PC-3 (cell line): ENCODE measurements around the gene TBX10. TPM values are rescaled to one million over a fixed set of nuclear protein-coding genes. Genes with fewer than 3 reads are reported as not detected.

Source experiments
- ATAC-seq: fragments of 200-7000 bp; cut with Tn5 transposase; 2 replicates; pipeline ENCODE4 v1.9.1; 2020; ENCODE audit warnings: mild to moderate bottlenecking, moderate library complexity
- BruUV-seq: library from RNA; stranded (reverse); fragments of 400-500 nt; replicated peaks from 2 replicates; lab custom pipeline; 2021; lab: Mats Ljungman, UMichigan
- CTCF ChIA-PET: fragments of 300-600 bp; sonication (Branson Sonifier 250); formaldehyde crosslinking; loops from one replicate; lab custom pipeline; 2022; ENCODE audit warnings: antibody characterized with exemption; lab: Charles Lee
- POLR2A ChIA-PET: fragments of 300-600 bp; sonication (Branson Sonifier 250); formaldehyde crosslinking; loops from one replicate; lab custom pipeline; 2022; ENCODE audit warnings: antibody characterized with exemption; ENCODE audit not compliant: unreplicated experiment; lab: Charles Lee
- DNase-seq: peaks from one replicate; pipeline ENCODE4 v3.0.0-alpha.2; 2015
- H2AFZ ChIP-seq: fragments of 300-600 bp; sonication (generic); 2 replicates; pipeline ENCODE4 v1.6.0; 2016; ENCODE audit warnings: antibody characterized with exemption, low read length
- H3F3A ChIP-seq: fragments of 300-600 bp; sonication (generic); one replicate; pipeline ENCODE4 v1.6.0; 2017; ENCODE audit warnings: antibody characterized with exemption, low read length, control low read depth, mild to moderate bottlenecking; ENCODE audit not compliant: unreplicated experiment
- H3K27ac ChIP-seq: fragments of 300-600 bp; sonication (generic); 2 replicates; pipeline ENCODE4 v1.5.1; 2016; ENCODE audit warnings: mild to moderate bottlenecking, low read length
- H3K27me3 ChIP-seq: fragments of 300-600 bp; sonication (generic); 2 replicates; pipeline ENCODE4 v1.6.1; 2016; ENCODE audit warnings: low read length, mixed read lengths
- H3K36me3 ChIP-seq: fragments of 300-600 bp; sonication (generic); 2 replicates; pipeline ENCODE4 v1.6.1; 2016; ENCODE audit warnings: low read depth, mixed run types, low read length, mixed read lengths
- H3K4me1 ChIP-seq: fragments of 300-600 bp; sonication (generic); 2 replicates; pipeline ENCODE4 v1.5.1; 2016; ENCODE audit warnings: low read length; ENCODE audit not compliant: insufficient read depth
- H3K4me2 ChIP-seq: fragments of 300-600 bp; sonication (generic); 2 replicates; pipeline ENCODE4 v1.6.0; 2016; ENCODE audit warnings: low read length
- H3K4me3 ChIP-seq: fragments of 300-600 bp; sonication (generic); 2 replicates; pipeline ENCODE4 v1.5.1; 2016; ENCODE audit warnings: mild to moderate bottlenecking, low read length, mixed read lengths
- H3K79me2 ChIP-seq: fragments of 300-600 bp; sonication (generic); 2 replicates; pipeline ENCODE4 v1.6.1; 2017; ENCODE audit warnings: low read length, mixed read lengths
- H3K9ac ChIP-seq: fragments of 300-600 bp; sonication (generic); 2 replicates; pipeline ENCODE4 v1.6.0; 2016; ENCODE audit warnings: mild to moderate bottlenecking, low read length
- H3K9me2 ChIP-seq: fragments of 300-600 bp; sonication (generic); replicated peaks from 2 replicates; pipeline ENCODE4 v1.6.1; 2016; ENCODE audit warnings: mixed run types, low read length, mixed read lengths
- H3K9me3 ChIP-seq: fragments of 300-600 bp; sonication (generic); 2 replicates; pipeline ENCODE4 v1.6.1; 2016; ENCODE audit warnings: low read length, mixed read lengths
- H4K20me1 ChIP-seq: fragments of 300-600 bp; sonication (generic); 2 replicates; pipeline ENCODE4 v1.6.1; 2016; ENCODE audit warnings: low read length, mixed read lengths
- EZH2 ChIP-seq: fragments of 300-600 bp; sonication (generic); IDR thresholded peaks from one replicate; pipeline ENCODE4 v1.6.1; 2017; ENCODE audit warnings: antibody characterized with exemption, mild to moderate bottlenecking, low read length; ENCODE audit not compliant: unreplicated experiment
- EZH2phosphoT487 ChIP-seq: fragments of 300-600 bp; sonication (generic); IDR thresholded peaks from 2 replicates; pipeline ENCODE4 v1.6.1; 2018; ENCODE audit warnings: mild to moderate bottlenecking, antibody characterized with exemption, low read length, borderline replicate concordance
- intact Hi-C: fragments of 100-400 bp; cut with micrococcal nuclease; formaldehyde crosslinking; loops from 2 replicates; pipeline ENCODE4 v1.9.0; 2023
- total RNA-seq: library from RNA; depleted of rRNA; stranded (reverse); fragments of >200 nt; gene quantifications from 2 replicates; pipeline ENCODE4 v1.2.3, GENCODE V29; 2014
- TF ChIP-seq, protein P1 (sequence below): fragments of 300-600 bp; sonication (generic); conservative IDR thresholded peaks from 2 replicates; pipeline ENCODE4 v1.5.1; 2017; ENCODE audit warnings: antibody characterized with exemption, low read depth, mild to moderate bottlenecking, low read length

TBX10 gene
- total RNA-seq, 1 experiment from 2014 or later = not detected

DNA sequence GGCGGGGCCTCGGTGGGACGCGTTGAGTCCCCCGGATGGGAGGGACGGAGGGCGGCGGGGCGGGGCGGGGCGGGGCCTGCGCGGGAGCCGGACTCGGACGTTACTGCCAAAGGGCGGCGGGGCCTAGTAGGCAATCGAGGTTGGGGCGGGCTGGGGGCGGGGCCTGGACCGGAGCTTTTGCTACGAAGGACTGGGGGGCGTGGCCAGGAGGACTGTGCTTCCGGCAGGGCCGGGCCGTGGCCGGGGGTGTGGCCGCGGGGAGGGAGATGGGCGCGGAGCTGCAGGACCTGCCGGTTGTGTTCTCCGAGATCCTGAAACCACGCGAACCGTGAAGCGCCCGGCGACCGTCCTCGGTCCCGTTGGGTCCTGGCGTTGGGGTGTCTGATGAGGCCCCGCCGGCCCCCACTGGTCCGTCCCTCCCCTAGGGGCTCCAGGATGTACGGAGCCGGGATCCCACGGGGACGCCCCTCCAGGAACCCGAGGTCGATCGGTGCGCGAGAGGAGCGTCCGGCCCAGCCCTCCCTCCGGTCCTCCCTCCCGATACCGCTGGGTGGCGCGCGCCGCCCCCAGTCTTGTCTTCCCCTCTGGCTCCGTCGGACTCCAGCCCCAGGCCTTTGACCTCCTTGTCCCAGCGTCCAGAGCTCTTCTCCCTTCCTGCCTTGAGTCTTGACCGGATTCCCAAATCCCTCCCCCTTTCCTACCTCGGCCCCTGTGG is 9.2 kb downstream of the TBX10 start:
- no peaks in the 10 kb centered on the region for H3K79me2 ChIP-seq
- no peaks in the 10 kb centered on the region for H3K9me2 ChIP-seq
- intact Hi-C loops = loop anchor here (1.0 kb wide), 1 partner anchor 29 kb away; no protein-coding TSS in a partner anchor
- ChIA-PET CTCF (interaction anchor here (0.7 to 2.9 kb wide), 5 partner anchors 10 to 386 kb away, joined by 3 to 32 read pairs (median 4); no protein-coding TSS in a partner anchor), POLR2A (interaction anchor here (0.5 to 0.9 kb wide), 3 partner anchors 27 to 1860 kb away, joined by 5 to 14 read pairs (median 8); partner anchors contain the start of gene PPP1CA)
- no peaks in the 10 kb centered on the region for H3K9me3 ChIP-seq
- no peaks in the 10 kb centered on the region for H3K27me3 ChIP-seq
- no peaks in the 10 kb centered on the region for H3F3A ChIP-seq
- peaks cover 18% of the 10 kb centered on the region for H3K4me1 ChIP-seq
- H3K4me3 ChIP-seq = peak overlapping the region; percentile 92
- H3K36me3 ChIP-seq = no peaks in the 10 kb centered on the region
- peak overlapping the region; percentile 98 for H3K4me2 ChIP-seq
- H3K9ac ChIP-seq = peak overlapping the region; percentile 76
- peak overlapping the region; percentile 48 for H3K27ac ChIP-seq
- BruUV-seq = TSS peak; percentile 77
- TF ChIP-seq EZH2phosphoT487 = no peak
- TF ChIP-seq EZH2 = no peak
- TF ChIP-seq, protein P1, sequence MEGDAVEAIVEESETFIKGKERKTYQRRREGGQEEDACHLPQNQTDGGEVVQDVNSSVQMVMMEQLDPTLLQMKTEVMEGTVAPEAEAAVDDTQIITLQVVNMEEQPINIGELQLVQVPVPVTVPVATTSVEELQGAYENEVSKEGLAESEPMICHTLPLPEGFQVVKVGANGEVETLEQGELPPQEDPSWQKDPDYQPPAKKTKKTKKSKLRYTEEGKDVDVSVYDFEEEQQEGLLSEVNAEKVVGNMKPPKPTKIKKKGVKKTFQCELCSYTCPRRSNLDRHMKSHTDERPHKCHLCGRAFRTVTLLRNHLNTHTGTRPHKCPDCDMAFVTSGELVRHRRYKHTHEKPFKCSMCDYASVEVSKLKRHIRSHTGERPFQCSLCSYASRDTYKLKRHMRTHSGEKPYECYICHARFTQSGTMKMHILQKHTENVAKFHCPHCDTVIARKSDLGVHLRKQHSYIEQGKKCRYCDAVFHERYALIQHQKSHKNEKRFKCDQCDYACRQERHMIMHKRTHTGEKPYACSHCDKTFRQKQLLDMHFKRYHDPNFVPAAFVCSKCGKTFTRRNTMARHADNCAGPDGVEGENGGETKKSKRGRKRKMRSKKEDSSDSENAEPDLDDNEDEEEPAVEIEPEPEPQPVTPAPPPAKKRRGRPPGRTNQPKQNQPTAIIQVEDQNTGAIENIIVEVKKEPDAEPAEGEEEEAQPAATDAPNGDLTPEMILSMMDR = peak; percentile 87
- peak overlapping the region; percentile 93 for H2AFZ ChIP-seq
- ATAC-seq = peak; percentile 78
- no peaks in the 10 kb centered on the region for H4K20me1 ChIP-seq
- DNase-seq = peak; percentile 98

DNA sequence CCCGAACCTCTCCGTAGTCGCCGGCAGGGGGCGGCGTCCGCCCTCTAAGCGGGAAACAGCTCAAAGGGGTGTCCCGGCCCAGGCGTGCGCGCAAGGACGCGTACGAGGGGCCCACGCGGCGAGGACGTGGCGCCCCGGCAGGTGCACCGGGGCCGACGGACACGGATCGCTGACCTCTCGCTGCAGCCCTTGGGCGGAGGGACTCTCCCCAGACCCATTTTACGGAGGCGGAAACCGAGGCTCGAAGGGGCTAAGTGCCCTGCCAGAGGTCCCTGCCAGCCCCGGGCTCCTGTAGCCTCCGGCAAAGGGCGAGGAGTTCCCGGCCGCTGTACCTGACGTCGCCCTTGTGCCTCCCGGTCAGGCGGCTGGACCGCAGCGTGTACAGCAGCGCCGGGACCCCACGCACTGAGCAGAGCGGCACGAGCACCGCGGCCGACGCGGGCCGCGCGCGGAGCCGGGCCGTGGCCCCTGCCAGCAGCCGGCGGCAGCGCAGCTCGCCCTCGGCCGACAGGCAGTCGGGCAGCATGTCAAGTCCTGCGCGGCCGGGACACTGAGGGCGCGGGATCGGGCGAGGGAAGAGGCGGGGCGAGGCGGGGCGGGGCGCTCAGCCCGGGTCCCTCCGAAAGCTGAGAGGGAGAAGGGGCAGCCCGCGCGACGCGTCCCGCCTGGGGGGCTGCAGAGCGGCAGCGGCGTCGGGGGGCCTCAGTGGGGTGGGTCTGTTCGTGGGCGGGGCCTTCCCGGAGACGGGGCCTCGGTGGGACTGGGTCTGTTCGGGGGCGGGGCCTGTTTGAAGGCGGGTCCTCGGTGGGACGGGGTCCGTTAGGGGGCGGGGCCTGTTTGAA is 10.0 kb downstream of the TBX10 start, which contains the start of gene NUDT8:
TSS of gene NUDT8 (minus strand) at position 552 of the 842 bp plus-strand sequence. CDS start at position 526, 26 bp downstream.
- DNase-seq (peak; percentile 93), ATAC-seq (peak; percentile 69)
- CTCF ChIA-PET = interaction anchor here (0.7 to 2.9 kb wide), 6 partner anchors 11 to 387 kb away, joined by 3 to 32 read pairs (median 4); no protein-coding TSS in a partner anchor
- H3F3A ChIP-seq = no peaks in the 10 kb centered on the region
- TF ChIP-seq EZH2 (no peak), EZH2phosphoT487 (peak; percentile 59; the same call in 1 of the 2 replicates)
- TF ChIP-seq, protein P1 = peak; percentile 97
- H3K27ac ChIP-seq = peak within 1 kb of the TSS; percentile 56
- peaks cover 18% of the 10 kb centered on the region for H3K4me1 ChIP-seq
- no peaks in the 10 kb centered on the region for H4K20me1 ChIP-seq
- no peaks in the 10 kb centered on the region for H3K27me3 ChIP-seq
- POLR2A ChIA-PET = interaction anchor here (0.6 to 0.9 kb wide), 2 partner anchors 28 to 228 kb away, joined by 5 to 8 read pairs; partner anchors contain the start of gene PPP1CA
- peak within 1 kb of the TSS; percentile 76 for H3K9ac ChIP-seq
- no peaks in the 10 kb centered on the region for H3K36me3 ChIP-seq
- H3K9me2 ChIP-seq = no peaks in the 10 kb centered on the region
- H3K79me2 ChIP-seq = no peaks in the 10 kb centered on the region
- H2AFZ ChIP-seq = peak within 1 kb of the TSS; percentile 93
- no TSS peak for BruUV-seq
- no peaks in the 10 kb centered on the region for H3K9me3 ChIP-seq
- H3K4me3 ChIP-seq = peak within 1 kb of the TSS; percentile 92
- peak within 1 kb of the TSS; percentile 98 for H3K4me2 ChIP-seq
- intact Hi-C loops = loop anchor here (1.0 kb wide), 1 partner anchor 30 kb away; no protein-coding TSS in a partner anchor
